KBM-7 (cell line): ENCODE data around the gene ALKBH3.

Experiments
- DNase-seq: peaks from one replicate; pipeline ENCODE4 v3.0.0-alpha.2; 2015
- in situ Hi-C: fragments of 300-500 bp; cut with MboI; formaldehyde crosslinking; loops from 2 replicates; pipeline ENCODE4 v1.14.3; 2020; ENCODE audit warnings: low sequenced_read_pairs, low pct_unique_long_range_greater_than_20kb, mixed read lengths

The ALKBH3 gene

GRCh38 chr11:43880640-43881159 is at the start of gene ALKBH3:
ALKBH3 (plus strand) TSS chr11:43880831; CDS start chr11:43882653, 1,822 bp downstream.
- peak; percentile 95 for DNase-seq
- in situ Hi-C loops = no loop called here

- in situ Hi-C loops = no loop called here
- no peak for DNase-seq
Measured at GRCh38 chr11:43830928-43831440, 49.6 kb upstream of the ALKBH3 start.

- in situ Hi-C loops = no loop called here
- DNase-seq = no peak
Measured at GRCh38 chr11:43832536-43832935, 48.1 kb upstream of the ALKBH3 start.

GRCh38 chr11:43833657-43834073 is 47.0 kb upstream of the ALKBH3 start:
- DNase-seq = no peak
- in situ Hi-C loops = no loop called here

GRCh38 chr11:43834286-43834685 is 46.3 kb upstream of the ALKBH3 start:
- no peak for DNase-seq
- in situ Hi-C loops = no loop called here

GRCh38 chr11:43835104-43835503 is 45.5 kb upstream of the ALKBH3 start:
- no peak for DNase-seq
- in situ Hi-C loops = no loop called here

- no peak for DNase-seq
Measured at GRCh38 chr11:43837879-43838278, 42.8 kb upstream of the ALKBH3 start.

GRCh38 chr11:43842021-43842420 is 38.6 kb upstream of the ALKBH3 start:
- no peak for DNase-seq
- in situ Hi-C loops = no loop called here

More at GRCh38 chr11:43837879-43838278, 42.8 kb upstream of the ALKBH3 start:
- in situ Hi-C loops = no loop called here

- in situ Hi-C loops = no loop called here
Measured at GRCh38 chr11:43845816-43846215, 34.8 kb upstream of the ALKBH3 start.

GRCh38 chr11:43852057-43852636 is 28.5 kb upstream of the ALKBH3 start:
- peak; percentile 69 for DNase-seq
- in situ Hi-C loops = no loop called here

More at GRCh38 chr11:43845816-43846215, 34.8 kb upstream of the ALKBH3 start:
- DNase-seq = no peak

- in situ Hi-C loops = no loop called here
- no peak for DNase-seq
Measured at GRCh38 chr11:43853781-43854180, 26.9 kb upstream of the ALKBH3 start.

GRCh38 chr11:43856993-43857392 is 23.6 kb upstream of the ALKBH3 start:
- in situ Hi-C loops = no loop called here
- DNase-seq = no peak

- no peak for DNase-seq
- in situ Hi-C loops = no loop called here
Measured at GRCh38 chr11:43861141-43861540, 19.5 kb upstream of the ALKBH3 start.

- in situ Hi-C loops = no loop called here
- DNase-seq = no peak
Measured at GRCh38 chr11:43866520-43866919, 14.1 kb upstream of the ALKBH3 start.

- in situ Hi-C loops = no loop called here
- no peak for DNase-seq
Measured at GRCh38 chr11:43866969-43867368, 13.7 kb upstream of the ALKBH3 start.

- in situ Hi-C loops = no loop called here
- peak; percentile 95 for DNase-seq
Measured at GRCh38 chr11:43868852-43869567, 11.6 kb upstream of the ALKBH3 start.

GRCh38 chr11:43871051-43871450 is 9.6 kb upstream of the ALKBH3 start:
- no peak for DNase-seq
- in situ Hi-C loops = no loop called here

- in situ Hi-C loops = no loop called here
- no peak for DNase-seq
Measured at GRCh38 chr11:43872995-43873394, 7.6 kb upstream of the ALKBH3 start.

GRCh38 chr11:43874078-43874477 is 6.6 kb upstream of the ALKBH3 start:
- no peak for DNase-seq
- in situ Hi-C loops = no loop called here

- no peak for DNase-seq
- in situ Hi-C loops = no loop called here
Measured at GRCh38 chr11:43874738-43875137, 5.9 kb upstream of the ALKBH3 start.
